AG09319 (cell line): ENCODE data around the gene LY6G6C.

ENCODE experiments used
- DNase-seq: peaks from one replicate; pipeline ENCODE4 v3.0.0-alpha.2; 2010; ENCODE audit warnings: low read depth; ENCODE audit errors: extremely low read depth
- CTCF ChIP-seq: IDR thresholded peaks from 2 replicates; pipeline ENCODE4 v1.5.1; 2011; ENCODE audit warnings: low read depth, mild to moderate bottlenecking, inconsistent platforms, low read length, moderate library complexity

Gene LY6G6C

GRCh38 chr6:31765559-31765909, 44.0 kb upstream of the LY6G6C start:
- no peak for TF ChIP-seq CTCF
- DNase-seq = no peak

- no peak for TF ChIP-seq CTCF
- no peak for DNase-seq
These were observed 42.7 kb upstream of the LY6G6C start for GRCh38 chr6:31764198-31764597.

GRCh38 chr6:31763619-31763940, 42.0 kb upstream of the LY6G6C start:
- DNase-seq = no peak
- TF ChIP-seq CTCF = no peak

GRCh38 chr6:31762878-31763618, 41.5 kb upstream of the LY6G6C start:
- no peak for TF ChIP-seq CTCF
- no peak for DNase-seq

GRCh38 chr6:31762356-31762755, 40.8 kb upstream of the LY6G6C start, which contains the start of gene SAPCD1:
Gene SAPCD1, plus strand, starts transcription at chr6:31762656. Its CDS starts 399 bp downstream, at chr6:31763055.
- no peak for TF ChIP-seq CTCF
- no peak for DNase-seq

- no peak for TF ChIP-seq CTCF
- DNase-seq = no peak
These were observed 39.8 kb upstream of the LY6G6C start for GRCh38 chr6:31761343-31761742.

- no peak for DNase-seq
- no peak for TF ChIP-seq CTCF
These were observed 39.2 kb upstream of the LY6G6C start for GRCh38 chr6:31760790-31761189.
